DMS79 treated with DMSO at 0.1 percent for 48 hours (cell line): ENCODE measurements around the gene ATG101.
A peak's percentile ranks its signal among the peaks of the same experiment; 100 is the strongest.

Experiments
- DNase-seq: peaks from one replicate; lab custom pipeline; 2025; lab: John Stamatoyannopoulos, UW

ATG101 gene

DNA sequence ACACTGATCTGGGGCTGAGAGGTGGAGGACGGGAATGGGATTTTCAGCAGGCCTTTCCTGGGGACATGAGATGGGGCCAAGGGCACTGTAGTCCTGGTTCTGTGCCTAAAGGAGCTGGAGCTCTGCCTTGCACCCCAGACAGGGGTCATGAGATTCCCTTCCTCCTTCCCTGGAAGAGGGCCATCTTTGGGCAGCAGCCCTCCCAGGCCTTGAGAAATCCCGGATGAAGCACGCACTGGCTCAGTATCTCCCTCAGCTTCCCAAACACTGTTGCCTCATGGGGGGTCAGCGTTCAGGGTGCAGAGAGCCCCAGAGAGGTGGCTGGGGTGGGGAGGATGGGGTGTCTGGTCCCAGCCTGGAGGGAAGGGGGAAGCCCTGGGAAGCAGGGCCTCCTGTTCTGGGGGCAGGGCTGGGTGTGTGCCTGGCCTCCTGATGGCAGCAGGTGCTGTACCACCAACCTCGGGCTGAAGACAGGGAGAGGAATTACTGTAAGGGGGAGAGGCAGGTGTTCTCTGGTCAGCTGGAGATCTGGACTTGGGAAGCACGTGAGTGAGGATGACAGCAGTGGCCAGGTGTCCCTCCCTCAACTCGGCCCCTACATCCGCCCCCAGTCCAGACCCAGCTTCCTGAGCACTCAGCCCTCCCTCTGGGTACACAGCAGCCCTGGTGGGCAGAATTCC, 26.9 kb upstream of the ATG101 start:
- DNase-seq, result no peak

DNA sequence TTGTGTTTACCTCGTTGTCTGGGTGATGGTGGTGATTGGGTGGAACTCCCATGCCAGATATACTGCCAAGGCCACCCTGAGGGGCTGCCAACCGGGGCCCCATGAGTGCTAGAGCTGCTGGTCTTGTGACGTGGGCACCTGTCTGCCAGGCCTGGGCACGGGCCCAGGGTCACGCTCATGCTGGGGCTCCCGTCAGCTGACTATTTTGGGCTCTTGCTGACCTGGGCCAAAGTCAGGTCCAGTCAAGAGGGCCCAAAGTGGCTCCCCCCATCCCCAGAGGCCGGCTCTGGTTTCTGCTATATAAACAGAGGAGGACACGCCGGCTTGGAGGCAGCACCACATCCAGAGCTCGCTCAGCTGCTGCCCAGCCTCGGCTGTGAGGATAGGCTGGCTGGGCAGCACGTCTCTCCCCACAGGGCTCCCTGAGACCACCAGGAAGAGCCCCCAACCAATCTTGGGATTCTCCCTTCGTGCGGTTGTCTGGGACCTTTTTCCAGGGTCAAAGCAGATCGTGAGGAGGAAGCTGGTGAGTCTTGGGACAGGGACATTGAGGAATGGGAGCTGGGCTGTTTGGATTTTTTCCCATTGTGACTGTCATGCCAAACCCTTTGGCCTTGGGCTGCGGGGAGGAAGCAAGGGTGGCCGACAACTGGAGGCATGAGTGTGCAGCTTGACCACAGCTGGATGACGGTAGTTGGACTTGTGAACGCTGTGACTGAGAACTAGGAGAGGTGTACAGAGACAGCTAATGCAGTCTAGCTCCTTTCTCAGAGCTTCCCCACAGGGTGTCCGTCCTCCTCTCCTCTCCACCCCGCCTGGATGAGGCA, 26.2 kb upstream of the ATG101 start:
- no peak for DNase-seq

DNA sequence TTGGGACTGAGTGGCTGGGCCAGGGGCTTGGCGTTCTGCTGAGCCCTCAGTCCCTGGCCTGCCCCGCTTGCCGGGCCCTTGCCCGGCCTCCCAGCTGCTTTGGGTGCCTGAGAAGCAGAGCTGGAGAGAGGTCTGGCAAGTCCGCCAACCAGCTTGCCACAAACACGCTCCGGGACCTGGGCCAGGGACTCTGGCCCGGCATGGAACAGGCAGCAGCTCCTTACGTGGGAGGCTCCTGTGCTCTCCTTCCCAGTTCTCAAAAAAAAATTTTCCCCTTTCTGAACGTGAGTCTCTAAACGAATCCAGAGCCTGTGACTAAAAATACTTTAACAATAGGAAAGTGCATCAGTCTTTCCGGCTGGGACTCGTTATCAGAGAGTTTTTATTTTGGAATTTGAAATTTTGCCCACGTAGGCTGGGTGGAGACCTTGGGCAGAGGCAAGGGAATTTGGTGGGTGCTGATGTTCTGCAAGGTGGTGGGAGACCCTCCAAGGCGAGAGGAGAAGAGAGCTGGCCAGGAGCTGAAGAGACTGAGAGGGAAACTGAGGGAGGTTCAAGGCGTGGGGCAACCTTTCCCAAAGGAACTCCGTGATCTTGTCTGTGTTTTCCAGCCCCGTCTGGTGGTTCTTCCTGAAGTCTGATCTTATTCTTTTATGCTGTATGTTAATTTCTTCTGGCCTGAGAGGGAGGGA, 25.3 kb upstream of the ATG101 start:
- no peak for DNase-seq

DNA sequence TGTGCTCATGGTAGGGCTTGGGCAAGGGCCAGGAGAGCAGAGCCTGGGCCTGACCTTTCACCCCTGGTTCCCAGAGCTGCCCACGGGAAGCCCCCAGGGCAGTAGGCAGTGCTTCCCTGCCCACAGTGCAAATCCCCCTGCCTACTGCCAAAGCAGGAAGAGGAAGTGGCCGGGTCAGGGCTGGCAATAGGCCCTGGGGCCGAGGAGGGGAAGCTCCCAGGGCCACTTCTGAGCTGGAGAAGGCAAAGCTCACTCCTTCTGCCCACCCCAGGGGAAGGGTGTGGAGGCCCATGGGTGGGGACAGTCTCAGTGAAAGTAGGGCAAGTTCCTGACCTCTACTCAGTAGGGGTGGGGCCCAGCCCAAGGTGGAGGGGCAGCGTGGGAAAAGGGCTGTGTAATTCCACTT, 24.0 kb upstream of the ATG101 start:
- DNase-seq, result no peak

DNA sequence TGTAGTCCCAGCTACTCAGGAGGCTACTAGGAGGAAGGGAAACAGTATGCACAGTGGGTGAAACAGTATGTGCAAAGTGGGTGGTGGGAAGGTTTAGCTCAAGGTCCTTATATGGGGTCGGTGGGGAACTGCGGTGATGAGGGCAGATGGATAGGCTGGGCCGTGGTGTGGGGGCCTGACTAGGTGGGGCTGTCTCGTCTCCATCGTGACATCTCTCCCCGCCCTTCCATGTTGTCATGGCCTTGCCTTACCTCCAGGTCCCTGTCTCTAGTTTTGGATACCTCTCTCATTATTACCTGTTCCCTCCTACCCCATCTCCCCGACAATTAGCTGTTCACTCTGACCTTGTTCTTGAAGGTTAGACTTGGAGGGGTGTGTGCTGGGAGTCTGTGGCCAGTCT, 22.9 kb upstream of the ATG101 start:
- DNase-seq, result no peak

DNA sequence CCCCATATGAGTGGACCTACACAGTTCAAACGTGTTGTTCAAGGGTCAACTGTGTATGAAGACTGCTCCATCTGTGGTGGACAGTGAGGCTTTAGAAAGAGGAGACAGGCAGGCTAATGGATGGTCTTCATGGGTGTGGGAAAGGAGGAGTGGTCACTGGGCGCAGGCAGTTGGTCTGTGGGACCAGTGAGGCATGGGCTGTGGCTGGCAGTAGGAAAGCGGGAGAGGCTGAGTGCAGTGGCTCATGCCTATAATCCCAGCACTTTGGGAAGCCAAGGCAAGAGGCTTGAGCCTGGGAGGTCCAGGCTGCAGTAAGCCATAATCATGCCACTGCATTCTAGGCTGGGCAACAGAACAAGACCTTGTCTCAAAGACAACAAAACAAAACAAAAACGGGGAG, 20.5 kb upstream of the ATG101 start:
- no peak for DNase-seq

DNA sequence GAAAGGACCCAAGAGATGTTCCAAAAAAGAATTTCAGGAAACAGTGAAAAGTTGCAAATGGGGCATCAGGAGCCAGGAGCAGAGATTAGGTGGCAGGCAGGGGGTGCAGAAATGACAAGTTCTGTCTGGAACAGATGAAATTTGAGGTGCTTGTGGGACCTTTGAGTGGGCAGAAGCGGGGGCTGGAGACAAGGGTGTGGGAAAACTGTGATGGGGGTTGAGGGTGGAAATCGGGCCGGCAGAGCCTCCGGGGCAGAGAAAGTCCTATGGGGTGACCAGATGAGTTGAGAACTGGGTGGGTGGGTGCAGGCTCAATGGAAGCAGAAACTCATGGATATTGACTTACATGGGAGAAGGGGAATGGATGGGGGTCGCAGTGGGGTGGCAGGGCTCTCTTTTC, 20.1 kb upstream of the ATG101 start:
- DNase-seq, result no peak

DNA sequence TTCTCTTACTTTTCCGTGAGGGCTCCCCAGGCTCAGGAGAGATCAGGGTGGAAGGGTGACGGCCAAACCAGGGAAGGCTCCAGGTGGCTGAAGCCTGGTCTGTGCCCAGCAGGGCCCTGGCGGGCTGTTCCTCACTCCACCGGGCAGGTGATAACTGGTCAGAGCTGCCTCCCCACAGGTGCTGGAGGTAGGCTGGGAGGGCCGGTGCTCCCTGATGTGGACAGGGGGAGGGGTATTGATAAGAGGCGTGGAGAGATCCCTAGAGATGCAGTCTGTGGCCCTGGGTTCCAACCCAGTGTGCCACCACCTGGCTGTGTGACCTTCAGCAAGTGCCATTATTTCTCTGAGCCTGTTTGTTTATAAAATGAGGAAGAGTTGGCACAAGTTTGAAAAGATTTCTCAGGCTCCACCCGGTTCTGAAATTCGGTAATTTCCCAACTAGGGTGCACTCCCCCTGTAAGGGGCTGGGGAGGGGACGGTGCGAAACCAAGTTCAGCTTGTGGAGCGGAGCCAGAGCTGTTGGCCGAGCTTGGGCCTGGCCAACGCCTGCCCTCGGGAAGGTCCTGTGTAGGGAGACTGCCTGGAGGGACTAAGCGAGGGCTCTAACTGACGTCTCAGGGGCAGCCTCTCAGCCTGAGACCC, 19.5 kb upstream of the ATG101 start:
- DNase-seq, result no peak

DNA sequence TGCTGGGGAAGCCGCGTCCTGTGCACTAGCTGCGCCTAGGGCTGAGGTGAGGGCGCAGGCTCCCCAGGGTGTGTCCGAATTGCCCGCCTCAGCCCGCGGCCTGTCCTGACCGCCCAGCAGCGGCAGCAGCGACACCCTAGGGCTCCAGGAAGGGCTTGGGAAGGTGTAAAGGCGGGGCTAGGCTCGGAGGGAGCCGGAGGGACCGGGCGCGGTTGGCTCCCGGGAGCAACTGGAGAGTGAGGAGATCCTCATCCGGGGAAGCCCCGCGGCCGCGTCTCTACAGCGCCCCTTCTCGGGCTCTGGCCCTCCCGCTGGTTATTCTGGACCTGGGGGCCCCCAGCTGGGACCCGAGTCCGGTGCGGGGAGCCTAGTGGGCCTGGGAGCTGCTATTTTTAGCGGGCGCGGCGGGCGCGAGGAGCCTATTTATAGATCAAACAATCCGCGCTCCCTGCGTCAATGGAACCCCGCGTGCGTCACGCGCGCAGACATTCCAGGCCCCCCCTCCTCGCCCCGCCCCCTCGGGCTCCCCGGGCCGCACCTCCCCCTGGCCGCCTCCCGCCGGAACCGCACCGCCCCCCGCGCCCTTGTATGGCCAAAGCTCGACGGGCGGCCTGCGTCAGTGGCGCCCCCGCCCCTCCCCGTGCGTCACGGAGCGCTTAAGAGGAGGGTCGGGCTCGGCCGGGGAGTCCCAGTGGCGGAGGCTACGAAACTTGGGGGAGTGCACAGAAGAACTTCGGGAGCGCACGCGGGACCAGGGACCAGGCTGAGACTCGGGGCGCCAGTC, 18.8 kb upstream of the ATG101 start, which contains the start of gene NR4A1:
Gene NR4A1, plus strand, starts transcription at position 685 of the 784 bp plus-strand sequence. CDS start 2,887 bp downstream, outside the sequence.
- peak; percentile 34 for DNase-seq

DNA sequence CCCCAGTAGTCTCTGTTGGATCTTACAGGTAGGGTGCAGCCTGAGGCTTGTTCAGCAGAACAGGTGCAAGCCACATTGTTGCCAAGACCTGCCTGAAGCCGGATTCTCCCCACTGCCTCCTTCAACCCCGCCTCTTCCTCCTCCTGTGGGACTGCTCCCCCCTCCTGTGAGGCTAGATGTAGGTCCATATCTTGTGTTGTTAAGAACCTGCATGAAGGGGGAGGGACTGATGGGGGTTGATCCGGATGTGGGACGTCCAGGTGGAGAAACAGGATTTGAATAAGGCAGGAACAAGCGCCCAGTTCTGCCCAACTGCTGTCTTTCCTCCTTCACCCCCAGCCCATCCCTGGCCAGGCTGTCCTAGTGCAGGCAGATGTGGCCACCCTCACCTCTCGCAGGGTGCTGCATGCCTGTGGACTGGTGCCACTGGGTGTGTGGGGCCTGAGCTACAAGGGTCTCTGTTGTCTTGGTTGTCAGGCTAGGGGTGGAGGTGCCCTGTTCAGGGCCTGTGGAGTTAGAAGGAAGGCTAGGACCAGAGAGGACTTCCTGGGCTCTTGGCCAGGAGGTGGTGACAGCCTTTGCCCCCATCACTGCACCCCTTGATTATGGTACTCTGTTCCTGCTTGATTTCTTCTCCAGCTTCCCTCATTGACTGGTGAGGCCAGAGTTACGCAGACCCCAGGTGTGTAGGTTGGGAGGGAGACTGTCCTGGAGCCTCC, 17.2 kb upstream of the ATG101 start:
- DNase-seq, result no peak

DNA sequence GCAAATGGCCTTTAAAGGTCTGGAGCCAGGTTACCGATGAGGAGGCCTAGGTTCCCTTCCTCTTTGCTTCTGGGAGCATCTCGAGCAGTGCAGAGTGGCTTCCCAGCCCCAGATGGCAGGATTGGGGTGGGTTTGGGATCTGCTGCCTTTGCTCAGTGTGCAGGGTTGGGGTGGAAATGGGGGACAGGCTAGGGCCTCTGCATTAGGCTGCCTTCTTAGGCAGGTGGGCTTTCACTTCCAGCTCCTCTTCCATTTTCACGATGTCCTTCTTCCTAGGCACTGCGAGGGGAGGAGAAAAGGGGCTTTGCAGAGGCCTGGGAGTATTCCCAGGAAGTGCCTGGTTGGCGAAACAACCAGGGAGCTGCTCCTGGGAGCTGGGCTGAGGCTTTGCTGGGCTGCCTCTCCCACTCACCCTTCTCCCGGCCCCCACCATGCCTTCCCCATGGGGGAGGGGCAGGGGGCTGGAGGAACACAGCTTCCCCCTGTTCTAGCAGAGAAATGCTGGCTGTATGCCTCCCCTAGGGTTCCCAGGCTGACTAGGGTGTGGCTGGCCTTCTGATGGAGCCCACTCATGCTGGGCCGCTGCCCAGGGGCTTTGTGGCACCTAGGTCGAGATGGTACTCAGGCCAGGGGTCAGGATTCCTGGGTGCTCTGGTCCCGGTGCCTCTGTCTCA, 16.1 kb upstream of the ATG101 start:
- DNase-seq, result no peak

DNA sequence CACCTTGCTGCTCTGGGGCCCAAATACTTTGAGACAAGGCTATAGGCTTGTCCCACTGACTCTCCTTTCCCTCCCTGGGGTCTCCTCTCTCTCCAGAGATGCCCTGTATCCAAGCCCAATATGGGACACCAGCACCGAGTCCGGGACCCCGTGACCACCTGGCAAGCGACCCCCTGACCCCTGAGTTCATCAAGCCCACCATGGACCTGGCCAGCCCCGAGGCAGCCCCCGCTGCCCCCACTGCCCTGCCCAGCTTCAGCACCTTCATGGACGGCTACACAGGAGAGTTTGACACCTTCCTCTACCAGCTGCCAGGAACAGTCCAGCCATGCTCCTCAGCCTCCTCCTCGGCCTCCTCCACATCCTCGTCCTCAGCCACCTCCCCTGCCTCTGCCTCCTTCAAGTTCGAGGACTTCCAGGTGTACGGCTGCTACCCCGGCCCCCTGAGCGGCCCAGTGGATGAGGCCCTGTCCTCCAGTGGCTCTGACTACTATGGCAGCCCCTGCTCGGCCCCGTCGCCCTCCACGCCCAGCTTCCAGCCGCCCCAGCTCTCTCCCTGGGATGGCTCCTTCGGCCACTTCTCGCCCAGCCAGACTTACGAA, 15.4 kb upstream of the ATG101 start:
- DNase-seq, result no peak

DNA sequence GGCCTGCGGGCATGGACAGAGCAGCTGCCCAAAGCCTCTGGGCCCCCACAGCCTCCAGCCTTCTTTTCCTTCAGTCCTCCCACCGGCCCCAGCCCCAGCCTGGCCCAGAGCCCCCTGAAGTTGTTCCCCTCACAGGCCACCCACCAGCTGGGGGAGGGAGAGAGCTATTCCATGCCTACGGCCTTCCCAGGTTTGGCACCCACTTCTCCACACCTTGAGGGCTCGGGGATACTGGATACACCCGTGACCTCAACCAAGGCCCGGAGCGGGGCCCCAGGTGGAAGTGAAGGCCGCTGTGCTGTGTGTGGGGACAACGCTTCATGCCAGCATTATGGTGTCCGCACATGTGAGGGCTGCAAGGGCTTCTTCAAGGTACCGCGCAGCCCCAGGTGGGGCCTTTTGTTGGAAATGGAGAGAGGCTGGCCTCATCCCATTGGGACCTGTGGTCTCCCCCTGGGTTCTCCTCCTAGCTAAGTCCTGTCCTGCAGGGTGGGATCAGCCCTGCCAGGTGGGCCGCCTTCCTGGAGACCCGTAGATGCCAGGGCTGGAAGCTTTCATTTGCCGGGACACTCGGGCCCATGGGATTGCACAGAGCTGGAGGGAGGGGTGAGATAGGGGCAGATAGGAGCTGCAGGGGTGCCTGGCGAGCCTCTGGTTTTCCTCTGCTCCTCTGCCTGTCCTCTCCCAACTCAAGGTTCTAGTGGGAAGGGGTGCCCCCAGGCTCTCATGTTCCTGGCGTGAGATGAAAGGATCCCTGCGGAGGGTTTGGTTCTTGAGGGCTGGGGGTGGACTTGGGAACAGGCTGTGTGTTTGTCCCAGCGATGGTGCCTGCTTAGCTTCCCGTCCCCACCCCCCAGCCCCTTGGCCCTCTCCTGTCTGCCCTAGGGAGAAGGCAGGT, 14.7 kb upstream of the ATG101 start:
- no peak for DNase-seq

DNA sequence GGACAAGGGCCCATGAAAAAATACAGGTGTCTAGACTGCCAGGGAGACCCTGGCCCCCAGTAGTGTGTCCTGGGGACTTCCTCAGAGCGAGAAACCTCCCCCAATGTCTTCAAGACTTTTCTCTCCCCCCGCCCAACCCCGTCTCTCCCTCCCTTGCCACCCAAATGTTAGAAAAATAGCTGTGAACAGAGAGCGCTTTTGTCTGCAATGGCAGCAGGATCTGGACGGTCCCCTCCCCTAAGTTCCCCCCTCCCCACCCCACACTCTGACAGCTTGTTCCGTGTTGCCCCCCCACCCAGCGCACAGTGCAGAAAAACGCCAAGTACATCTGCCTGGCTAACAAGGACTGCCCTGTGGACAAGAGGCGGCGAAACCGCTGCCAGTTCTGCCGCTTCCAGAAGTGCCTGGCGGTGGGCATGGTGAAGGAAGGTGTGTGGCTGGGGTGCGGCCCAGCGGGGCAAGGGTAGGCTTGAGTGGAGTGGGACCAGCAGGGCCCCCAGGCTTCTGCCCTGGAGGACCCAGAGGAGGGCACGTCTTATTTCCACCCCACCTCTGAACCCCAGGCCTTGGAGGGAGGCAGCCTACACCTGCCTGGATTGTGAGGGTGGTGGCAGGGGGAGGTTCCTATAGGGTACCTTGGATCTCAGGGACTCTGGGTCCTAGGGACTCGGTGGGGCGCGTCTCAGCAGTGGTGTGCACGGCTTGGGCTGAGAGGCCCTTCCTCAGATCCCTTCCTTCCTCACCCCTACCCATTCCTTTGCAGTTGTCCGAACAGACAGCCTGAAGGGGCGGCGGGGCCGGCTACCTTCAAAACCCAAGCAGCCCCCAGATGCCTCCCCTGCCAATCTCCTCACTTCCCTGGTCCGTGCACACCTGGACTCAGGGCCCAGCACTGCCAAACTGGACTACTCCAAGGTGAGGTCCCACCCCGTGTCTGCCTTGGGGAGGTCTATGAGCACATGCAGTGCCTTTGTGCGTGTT, 13.8 kb upstream of the ATG101 start:
- DNase-seq, result no peak

DNA sequence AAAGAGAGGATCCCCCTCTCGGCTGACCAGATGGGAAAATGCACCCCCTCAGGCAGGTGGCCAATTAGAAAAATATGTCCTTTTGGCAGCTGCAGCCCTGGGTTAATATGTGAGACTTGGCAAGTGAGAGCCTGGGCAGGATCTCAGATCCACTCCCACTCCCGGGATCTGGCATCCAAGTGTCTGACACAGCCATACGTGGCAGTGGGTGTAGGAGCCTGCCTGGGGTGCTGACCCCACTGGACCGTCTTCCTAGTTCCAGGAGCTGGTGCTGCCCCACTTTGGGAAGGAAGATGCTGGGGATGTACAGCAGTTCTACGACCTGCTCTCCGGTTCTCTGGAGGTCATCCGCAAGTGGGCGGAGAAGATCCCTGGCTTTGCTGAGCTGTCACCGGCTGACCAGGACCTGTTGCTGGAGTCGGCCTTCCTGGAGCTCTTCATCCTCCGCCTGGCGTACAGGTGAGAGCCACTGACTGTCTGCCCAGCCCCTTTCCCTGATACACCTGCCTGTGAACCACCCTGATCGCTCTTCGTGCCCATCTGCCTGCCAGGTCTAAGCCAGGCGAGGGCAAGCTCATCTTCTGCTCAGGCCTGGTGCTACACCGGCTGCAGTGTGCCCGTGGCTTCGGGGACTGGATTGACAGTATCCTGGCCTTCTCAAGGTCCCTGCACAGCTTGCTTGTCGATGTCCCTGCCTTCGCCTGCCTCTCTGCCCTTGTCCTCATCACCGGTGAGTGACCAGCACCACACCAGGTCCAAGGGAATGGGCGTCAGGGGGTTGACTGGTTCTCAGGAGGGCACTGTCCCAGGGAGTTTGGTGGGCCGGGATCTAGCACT, 12.8 kb upstream of the ATG101 start:
- no peak for DNase-seq

DNA sequence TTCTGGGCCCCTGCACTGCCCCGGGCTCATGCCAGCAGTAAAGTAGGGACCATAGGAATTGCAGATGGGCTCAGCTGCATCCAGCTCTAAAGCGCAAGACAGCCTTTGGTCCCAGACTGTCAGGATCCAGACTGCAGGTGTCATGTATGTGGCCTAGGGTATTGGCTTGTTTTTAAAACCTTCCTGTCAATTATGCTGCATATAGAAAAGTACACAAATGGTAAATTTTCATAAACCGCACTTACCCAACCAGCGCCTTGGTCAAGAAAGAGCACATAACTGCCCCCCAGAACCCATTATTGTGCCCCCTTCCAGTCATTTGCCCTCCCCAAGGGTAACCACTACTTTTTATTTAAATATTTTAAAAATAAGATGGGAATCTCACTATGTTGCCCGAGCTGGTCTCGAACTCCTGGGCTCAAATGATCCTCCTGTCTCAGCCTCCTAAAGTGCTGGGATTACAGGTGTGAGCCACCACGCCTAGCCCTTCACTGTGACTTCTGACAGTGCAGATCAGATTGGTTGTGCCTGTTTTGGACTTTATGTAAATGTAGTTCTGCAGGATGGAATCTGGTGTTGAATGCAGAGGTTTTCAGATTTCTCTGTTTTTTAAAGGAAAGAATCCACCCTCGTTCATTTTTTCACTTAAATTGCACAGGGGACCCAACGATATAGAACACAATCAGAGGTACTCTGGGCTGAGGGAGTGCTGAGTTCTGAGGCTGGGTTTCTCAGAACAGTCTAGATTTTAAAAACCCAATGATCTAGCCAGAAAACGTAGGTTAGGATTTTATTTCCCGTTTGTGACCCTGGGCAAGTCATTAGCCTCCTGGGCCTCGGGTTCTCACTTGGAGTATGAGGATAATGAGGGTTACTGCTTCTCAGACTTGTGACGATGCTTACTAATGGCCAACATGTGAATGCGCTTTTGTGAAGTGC, 11.9 kb upstream of the ATG101 start:
- no peak for DNase-seq
